Measurements from ENCODE around the gene PHLPP2.

- TF ChIP-seq ZFP3 (CRISPR knock-in tag; IDR thresholded peaks at IDR 0.05): no peak
- no peak for TF ChIP-seq CSDC2 (CRISPR knock-in tag; IDR thresholded peaks at IDR 0.05)
- no peak for TF ChIP-seq CREB5 (CRISPR knock-in tag; IDR thresholded peaks at IDR 0.05; ENCODE audit: low read depth)
- no peak for TF ChIP-seq ZNF70 (CRISPR knock-in tag; IDR thresholded peaks at IDR 0.05)
- no peak for TF ChIP-seq PATZ1 (CRISPR knock-in tag; IDR thresholded peaks at IDR 0.05; ENCODE audit: borderline replicate concordance)
Observed at GRCh38 chr16:71758293-71758760, 33.8 kb upstream of the PHLPP2 start.
